ENCODE data around the gene FBXW4. TPM values are rescaled to one million over a fixed set of nuclear protein-coding genes. Genes with fewer than 3 reads are reported as not detected.

FBXW4 gene
- total and polyA plus RNA-seq, 2 experiments from 2014 or later: 15.5 to 32.7 TPM

- no peak overlapping the region for H2AFZ ChIP-seq
- no peak overlapping the region for H3K27ac ChIP-seq
- TF ChIP-seq CTCF (IDR thresholded peaks at IDR 0.05; ENCODE audit: poor library complexity): no peak
- TF ChIP-seq EZH2phosphoT487 (IDR thresholded peaks at IDR 0.05; ENCODE audit: low read depth, severe bottlenecking, unreplicated experiment): no peak
- TF ChIP-seq EZH2 (IDR thresholded peaks at IDR 0.05; ENCODE audit: borderline replicate concordance): no peak
- 86% methylated on average over 17 of the region's 17 CpGs for WGBS (ENCODE audit: low lambda C conversion rate, missing lambda C conversion rate)
- H3K4me3 ChIP-seq: no peak overlapping the region
- no peak overlapping the region for H3K4me2 ChIP-seq
- no peaks in the 10 kb centered on the region for H3K9me3 ChIP-seq (ENCODE audit: low read depth)
- H3K79me2 ChIP-seq: no peaks in the 10 kb centered on the region
- no peak for DNase-seq (ENCODE audit: low spot score)
- peaks cover 51% of the 10 kb centered on the region for H3K27me3 ChIP-seq
- no peaks in the 10 kb centered on the region for H4K20me1 ChIP-seq (ENCODE audit: insufficient read depth, poor library complexity, severe bottlenecking)
- peaks cover 6% of the 10 kb centered on the region for H3K4me1 ChIP-seq (ENCODE audit: insufficient read depth)
- no peaks in the 10 kb centered on the region for H3K9me2 ChIP-seq (replicated peaks; ENCODE audit: insufficient read depth)
- no peaks in the 10 kb centered on the region for H3K36me3 ChIP-seq (replicated peaks; ENCODE audit: insufficient read depth, low read depth)
Observed at GRCh38 chr10:101568054-101568745, 126.8 kb downstream of the FBXW4 start.

- no peaks in the 10 kb centered on the region for H3K9me2 ChIP-seq (replicated peaks; ENCODE audit: insufficient read depth)
- H3K36me3 ChIP-seq (replicated peaks; ENCODE audit: insufficient read depth, low read depth): no peaks in the 10 kb centered on the region
- peaks cover 6% of the 10 kb centered on the region for H3K4me1 ChIP-seq (ENCODE audit: insufficient read depth)
- H3K4me3 ChIP-seq: no peak overlapping the region
- TF ChIP-seq EZH2 (IDR thresholded peaks at IDR 0.05; ENCODE audit: borderline replicate concordance): peak; percentile 55
- no peak for TF ChIP-seq EZH2phosphoT487 (IDR thresholded peaks at IDR 0.05; ENCODE audit: low read depth, severe bottlenecking, unreplicated experiment)
- TF ChIP-seq CTCF (IDR thresholded peaks at IDR 0.05; ENCODE audit: poor library complexity): no peak
- H2AFZ ChIP-seq: no peak overlapping the region
- H3K27ac ChIP-seq: no peak overlapping the region
- H3K27me3 ChIP-seq: peaks cover 51% of the 10 kb centered on the region
- WGBS (ENCODE audit: low lambda C conversion rate, missing lambda C conversion rate): 72% methylated on average over 7 of the region's 7 CpGs
- no peaks in the 10 kb centered on the region for H3K9me3 ChIP-seq (ENCODE audit: low read depth)
- H3K79me2 ChIP-seq: no peaks in the 10 kb centered on the region
- H3K4me2 ChIP-seq: no peak overlapping the region
- DNase-seq (ENCODE audit: low spot score): no peak
- no peaks in the 10 kb centered on the region for H4K20me1 ChIP-seq (ENCODE audit: insufficient read depth, poor library complexity, severe bottlenecking)
Observed at GRCh38 chr10:101567165-101568006, 127.6 kb downstream of the FBXW4 start.

- Histone ChIP-seq H3K9me3 (ENCODE audit: low read depth) (no peaks in the 10 kb centered on the region), H3K4me2 (peak overlapping the region; percentile 65), H3K9me2 (replicated peaks; ENCODE audit: insufficient read depth) (no peaks in the 10 kb centered on the region), H4K20me1 (ENCODE audit: insufficient read depth, poor library complexity, severe bottlenecking) (no peaks in the 10 kb centered on the region), H3K27me3 (peaks cover 51% of the 10 kb centered on the region), H3K4me1 (ENCODE audit: insufficient read depth) (peaks cover 6% of the 10 kb centered on the region), H3K36me3 (replicated peaks; ENCODE audit: insufficient read depth, low read depth) (no peaks in the 10 kb centered on the region), H2AFZ (no peak overlapping the region), H3K4me3 (no peak overlapping the region), H3K27ac (no peak overlapping the region), H3K79me2 (no peaks in the 10 kb centered on the region)
- DNase-seq (ENCODE audit: low spot score): no peak
- WGBS (ENCODE audit: low lambda C conversion rate, missing lambda C conversion rate): 29% methylated on average over 50 of the region's 59 CpGs
- TF ChIP-seq EZH2 (IDR thresholded peaks at IDR 0.05; ENCODE audit: borderline replicate concordance) (peak; percentile 51), CTCF (IDR thresholded peaks at IDR 0.05; ENCODE audit: poor library complexity) (no peak), EZH2phosphoT487 (IDR thresholded peaks at IDR 0.05; ENCODE audit: low read depth, severe bottlenecking, unreplicated experiment) (no peak)
Observed at GRCh38 chr10:101566333-101567164, 128.4 kb downstream of the FBXW4 start.

All from hepatocyte (in vitro differentiated cells).